ENCODE results near the gene ATP5IF1.

The ATP5IF1 gene

GRCh38 chr1:28235755-28236655, at the start of gene ATP5IF1:
TSS of gene ATP5IF1 (plus strand) at chr1:28236124. CDS start at chr1:28236184, 60 bp downstream.
- DNase-seq, result peak; percentile 98

- no peak for DNase-seq
Measured at GRCh38 chr1:28190337-28190979, 45.5 kb upstream of the ATP5IF1 start.

- no peak for DNase-seq
Measured at GRCh38 chr1:28190996-28191645, 44.8 kb upstream of the ATP5IF1 start.

- no peak for DNase-seq
Measured at GRCh38 chr1:28193701-28194161, 42.2 kb upstream of the ATP5IF1 start.

- no peak for DNase-seq
Measured at GRCh38 chr1:28194326-28195035, 41.4 kb upstream of the ATP5IF1 start.

GRCh38 chr1:28195780-28196179, 40.1 kb upstream of the ATP5IF1 start:
- no peak for DNase-seq

- no peak for DNase-seq
Measured at GRCh38 chr1:28196330-28196729, 39.6 kb upstream of the ATP5IF1 start.

GRCh38 chr1:28197682-28198415, 38.1 kb upstream of the ATP5IF1 start:
- no peak for DNase-seq

- no peak for DNase-seq
Measured at GRCh38 chr1:28199328-28200233, 36.3 kb upstream of the ATP5IF1 start.

GRCh38 chr1:28200234-28200873, 35.6 kb upstream of the ATP5IF1 start:
- DNase-seq, result no peak

- DNase-seq, result no peak
Measured at GRCh38 chr1:28205243-28205642, 30.7 kb upstream of the ATP5IF1 start.

GRCh38 chr1:28208818-28209441, 27.0 kb upstream of the ATP5IF1 start:
- peak; percentile 49 for DNase-seq

GRCh38 chr1:28209700-28210099, 26.2 kb upstream of the ATP5IF1 start:
- no peak for DNase-seq

- no peak for DNase-seq
Measured at GRCh38 chr1:28213315-28213714, 22.6 kb upstream of the ATP5IF1 start.

- no peak for DNase-seq
Measured at GRCh38 chr1:28229089-28229488, 6.8 kb upstream of the ATP5IF1 start.

- no peak for DNase-seq
Measured at GRCh38 chr1:28229996-28230395, 5.9 kb upstream of the ATP5IF1 start.

GRCh38 chr1:28232558-28233263, 3.2 kb upstream of the ATP5IF1 start, which contains the start of gene DNAJC8:
TSS of gene DNAJC8 (minus strand) at chr1:28233029. CDS start at chr1:28232998, 31 bp downstream.
- DNase-seq, result peak; percentile 93

- DNase-seq, result no peak
Measured at GRCh38 chr1:28233264-28233606, 2.7 kb upstream of the ATP5IF1 start.

GRCh38 chr1:28236656-28237322, 865 bp downstream of the ATP5IF1 start:
- DNase-seq, result peak; percentile 36
